T-helper 1 cell treated with Interleukin-12 subunit alpha and Interleukin-12 subunit beta and Interleukin-4 antibody, amounts not matched to agents 30 ng/mL and 1 ng/mL, for 36 hours (primary cell): Measurements from ENCODE around the gene GLO1. TPM values are rescaled to one million over a fixed set of nuclear protein-coding genes. Genes with fewer than 3 reads are reported as not detected.

Source experiments
- intact Hi-C: fragments of 100-400 bp; cut with micrococcal nuclease; formaldehyde crosslinking; loops from one replicate; pipeline ENCODE4 v1.15.1; 2024
- total RNA-seq: library from RNA; stranded (reverse); gene quantifications from 2 replicates; pipeline ENCODE4 v1.2.3, GENCODE V29; 2022

The GLO1 gene
- total RNA-seq, 1 donor from 2014 or later, result 106 TPM

DNA sequence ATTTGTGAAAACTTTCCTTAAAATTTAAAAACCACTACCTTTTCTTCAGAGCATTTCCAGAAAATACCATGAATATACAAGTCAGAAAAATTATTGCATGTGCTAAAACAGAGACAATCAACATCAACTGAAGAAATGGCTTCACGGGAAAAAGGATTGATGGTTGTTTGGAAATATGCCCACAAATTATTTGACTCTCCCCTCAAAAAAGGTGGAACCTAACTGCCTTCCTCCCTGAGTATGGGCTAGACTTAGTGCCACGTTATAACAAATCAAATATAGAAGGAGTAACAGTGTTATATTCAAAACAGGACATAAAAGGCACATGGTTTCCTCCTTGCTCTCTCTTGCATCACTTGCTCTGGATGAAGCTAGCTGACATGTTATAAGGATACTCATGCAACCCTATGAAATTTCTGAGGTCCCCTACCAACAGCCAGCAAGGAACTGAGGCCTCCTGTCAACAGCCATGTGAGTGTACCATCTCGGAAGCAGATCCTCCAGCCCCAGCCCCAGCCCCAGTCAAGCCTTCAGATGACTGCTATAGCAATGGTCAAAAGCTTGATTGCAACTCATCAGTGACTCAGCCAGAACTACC is 71.7 kb downstream of the GLO1 start:
- intact Hi-C loops, result no loop called here

Other genes starting within 250 kb of the GLO1 start
- 18.4 and 21.7 TPM in 2 replicates for gene BTBD9, start 63.2 kb downstream of the GLO1 start, total RNA-seq
- 0.12 and 0.41 TPM in 2 replicates for gene DNAH8, start 12.2 kb upstream of the GLO1 start, total RNA-seq